Measurements from ENCODE around the gene PFDN1.
"Not testable (repeated sequence)": the region's sequence is repeated elsewhere in the genome, so short reads cannot be mapped to it uniquely, and the experiment has no call there.

PFDN1 gene
- total RNA-seq, result 18.5 to 33.9 (median 31.0) reads per million in 3 donors

GRCh38 chr5:140302786-140303639 is at the start of gene PFDN1:
Gene PFDN1 (minus strand): TSS chr5:140303101. CDS start chr5:140303073, 28 bp downstream.
- Histone ChIP-seq H3K9me3 (ENCODE audit: control insufficient read depth, low read length) (no peaks in the 10 kb centered on the region), H3K36me3 (ENCODE audit: control insufficient read depth, insufficient read depth, low read length) (peaks cover 4% of the 10 kb centered on the region), H3K4me3 (ENCODE audit: insufficient read depth, low read depth, low read length, poor library complexity, severe bottlenecking) (peak within 1 kb of the TSS; percentile 90), H3K4me1 (ENCODE audit: control insufficient read depth, insufficient read depth, low read length, poor library complexity, severe bottlenecking) (peaks cover 5% of the 10 kb centered on the region), H3K27ac (ENCODE audit: insufficient read depth, low read length, poor library complexity, severe bottlenecking) (peak within 1 kb of the TSS; percentile 83), H3K27me3 (replicated peaks; ENCODE audit: control insufficient read depth, insufficient read depth, low read length, poor library complexity, severe bottlenecking) (no peaks in the 10 kb centered on the region)
- DNase-seq, result peak; percentile 81 to 90 (median 82)

- Histone ChIP-seq H3K9me3 (ENCODE audit: control insufficient read depth, low read length) (no peaks in the 10 kb centered on the region), H3K4me1 (ENCODE audit: control insufficient read depth, insufficient read depth, low read length, poor library complexity, severe bottlenecking) (peaks cover 3% of the 10 kb centered on the region)
- DNase-seq, result peak in 2 of 3 donors; percentile 15 to 52
Measured at GRCh38 chr5:140351609-140352334, 48.9 kb upstream of the PFDN1 start.

GRCh38 chr5:140349244-140349643 is 46.3 kb upstream of the PFDN1 start:
- no peak for DNase-seq
- peaks cover 9% of the 10 kb centered on the region for H3K4me1 ChIP-seq (ENCODE audit: control insufficient read depth, insufficient read depth, low read length, poor library complexity, severe bottlenecking)
- no peak overlapping the region for H3K27ac ChIP-seq (ENCODE audit: insufficient read depth, low read length, poor library complexity, severe bottlenecking)
- no peaks in the 10 kb centered on the region for H3K27me3 ChIP-seq (replicated peaks; ENCODE audit: control insufficient read depth, insufficient read depth, low read length, poor library complexity, severe bottlenecking)
- no peaks in the 10 kb centered on the region for H3K9me3 ChIP-seq (ENCODE audit: control insufficient read depth, low read length)
- no peak overlapping the region for H3K4me3 ChIP-seq (ENCODE audit: insufficient read depth, low read depth, low read length, poor library complexity, severe bottlenecking)
- H3K36me3 ChIP-seq (ENCODE audit: control insufficient read depth, insufficient read depth, low read length), result no peaks in the 10 kb centered on the region

More at GRCh38 chr5:140351609-140352334, 48.9 kb upstream of the PFDN1 start:
- Histone ChIP-seq H3K4me3 (ENCODE audit: insufficient read depth, low read depth, low read length, poor library complexity, severe bottlenecking) (no peak overlapping the region), H3K27ac (ENCODE audit: insufficient read depth, low read length, poor library complexity, severe bottlenecking) (no peak overlapping the region), H3K27me3 (replicated peaks; ENCODE audit: control insufficient read depth, insufficient read depth, low read length, poor library complexity, severe bottlenecking) (no peaks in the 10 kb centered on the region), H3K36me3 (ENCODE audit: control insufficient read depth, insufficient read depth, low read length) (no peaks in the 10 kb centered on the region)

- Histone ChIP-seq H3K27ac (ENCODE audit: insufficient read depth, low read length, poor library complexity, severe bottlenecking) (no peak overlapping the region), H3K36me3 (ENCODE audit: control insufficient read depth, insufficient read depth, low read length) (no peaks in the 10 kb centered on the region), H3K9me3 (ENCODE audit: control insufficient read depth, low read length) (no peaks in the 10 kb centered on the region), H3K27me3 (replicated peaks; ENCODE audit: control insufficient read depth, insufficient read depth, low read length, poor library complexity, severe bottlenecking) (no peaks in the 10 kb centered on the region), H3K4me3 (ENCODE audit: insufficient read depth, low read depth, low read length, poor library complexity, severe bottlenecking) (no peak overlapping the region), H3K4me1 (ENCODE audit: control insufficient read depth, insufficient read depth, low read length, poor library complexity, severe bottlenecking) (peaks cover 13% of the 10 kb centered on the region)
- DNase-seq, result no peak
Measured at GRCh38 chr5:140348104-140348503, 45.2 kb upstream of the PFDN1 start.

- Histone ChIP-seq H3K4me1 (ENCODE audit: control insufficient read depth, insufficient read depth, low read length, poor library complexity, severe bottlenecking) (peaks cover 20% of the 10 kb centered on the region), H3K27me3 (replicated peaks; ENCODE audit: control insufficient read depth, insufficient read depth, low read length, poor library complexity, severe bottlenecking) (no peaks in the 10 kb centered on the region), H3K36me3 (ENCODE audit: control insufficient read depth, insufficient read depth, low read length) (no peaks in the 10 kb centered on the region), H3K9me3 (ENCODE audit: control insufficient read depth, low read length) (no peaks in the 10 kb centered on the region), H3K4me3 (ENCODE audit: insufficient read depth, low read depth, low read length, poor library complexity, severe bottlenecking) (peak overlapping the region; percentile 60), H3K27ac (ENCODE audit: insufficient read depth, low read length, poor library complexity, severe bottlenecking) (no peak overlapping the region)
- no peak for DNase-seq
Measured at GRCh38 chr5:140347360-140347759, 44.5 kb upstream of the PFDN1 start.

GRCh38 chr5:140346348-140347221 is 43.7 kb upstream of the PFDN1 start, which contains the start of gene HBEGF:
Gene HBEGF (minus strand): TSS chr5:140346603. CDS start chr5:140346328, 275 bp downstream.
- Histone ChIP-seq H3K9me3 (ENCODE audit: control insufficient read depth, low read length) (no peaks in the 10 kb centered on the region), H3K4me1 (ENCODE audit: control insufficient read depth, insufficient read depth, low read length, poor library complexity, severe bottlenecking) (peaks cover 27% of the 10 kb centered on the region), H3K36me3 (ENCODE audit: control insufficient read depth, insufficient read depth, low read length) (no peaks in the 10 kb centered on the region), H3K27ac (ENCODE audit: insufficient read depth, low read length, poor library complexity, severe bottlenecking) (no peak within 1 kb of the TSS), H3K4me3 (ENCODE audit: insufficient read depth, low read depth, low read length, poor library complexity, severe bottlenecking) (peak within 1 kb of the TSS; percentile 60), H3K27me3 (replicated peaks; ENCODE audit: control insufficient read depth, insufficient read depth, low read length, poor library complexity, severe bottlenecking) (no peaks in the 10 kb centered on the region)
- DNase-seq, result peak; percentile 20 to 53 (median 41)

GRCh38 chr5:140345919-140346347 is 43.0 kb upstream of the PFDN1 start:
- no peak for DNase-seq
- H3K4me1 ChIP-seq (ENCODE audit: control insufficient read depth, insufficient read depth, low read length, poor library complexity, severe bottlenecking), result peaks cover 27% of the 10 kb centered on the region

GRCh38 chr5:140344683-140345423 is 42.0 kb upstream of the PFDN1 start:
- no peak overlapping the region for H3K4me3 ChIP-seq (ENCODE audit: insufficient read depth, low read depth, low read length, poor library complexity, severe bottlenecking)
- H3K27ac ChIP-seq (ENCODE audit: insufficient read depth, low read length, poor library complexity, severe bottlenecking), result no peak overlapping the region
- H3K27me3 ChIP-seq (replicated peaks; ENCODE audit: control insufficient read depth, insufficient read depth, low read length, poor library complexity, severe bottlenecking), result no peaks in the 10 kb centered on the region
- no peaks in the 10 kb centered on the region for H3K36me3 ChIP-seq (ENCODE audit: control insufficient read depth, insufficient read depth, low read length)
- H3K9me3 ChIP-seq (ENCODE audit: control insufficient read depth, low read length), result no peaks in the 10 kb centered on the region
- H3K4me1 ChIP-seq (ENCODE audit: control insufficient read depth, insufficient read depth, low read length, poor library complexity, severe bottlenecking), result peaks cover 27% of the 10 kb centered on the region
- DNase-seq, result no peak

More at GRCh38 chr5:140345919-140346347, 43.0 kb upstream of the PFDN1 start:
- no peak overlapping the region for H3K27ac ChIP-seq (ENCODE audit: insufficient read depth, low read length, poor library complexity, severe bottlenecking)
- peak overlapping the region; percentile 60 for H3K4me3 ChIP-seq (ENCODE audit: insufficient read depth, low read depth, low read length, poor library complexity, severe bottlenecking)
- H3K36me3 ChIP-seq (ENCODE audit: control insufficient read depth, insufficient read depth, low read length), result no peaks in the 10 kb centered on the region
- H3K9me3 ChIP-seq (ENCODE audit: control insufficient read depth, low read length), result no peaks in the 10 kb centered on the region
- no peaks in the 10 kb centered on the region for H3K27me3 ChIP-seq (replicated peaks; ENCODE audit: control insufficient read depth, insufficient read depth, low read length, poor library complexity, severe bottlenecking)

GRCh38 chr5:140343849-140344248 is 40.9 kb upstream of the PFDN1 start:
- not testable (repeated sequence) for H3K27ac ChIP-seq (ENCODE audit: insufficient read depth, low read length, poor library complexity, severe bottlenecking); DNase-seq; H3K27me3 ChIP-seq (replicated peaks; ENCODE audit: control insufficient read depth, insufficient read depth, low read length, poor library complexity, severe bottlenecking); H3K4me3 ChIP-seq (ENCODE audit: insufficient read depth, low read depth, low read length, poor library complexity, severe bottlenecking); H3K9me3 ChIP-seq (ENCODE audit: control insufficient read depth, low read length); H3K36me3 ChIP-seq (ENCODE audit: control insufficient read depth, insufficient read depth, low read length)
- peaks cover 27% of the 10 kb centered on the region for H3K4me1 ChIP-seq (ENCODE audit: control insufficient read depth, insufficient read depth, low read length, poor library complexity, severe bottlenecking)
